ENCODE results near the gene ULK4.

ULK4 gene

GRCh38 chr3:41345788-41346187 lies 616.1 kb downstream of the ULK4 start:
- no peak for DNase-seq

- DNase-seq: no peak
Measured at GRCh38 chr3:41339758-41340157, 622.1 kb downstream of the ULK4 start.

GRCh38 chr3:41338276-41338675 lies 623.6 kb downstream of the ULK4 start:
- peak; percentile 74 for DNase-seq

GRCh38 chr3:41334426-41334825 lies 627.5 kb downstream of the ULK4 start:
- DNase-seq: no peak

- DNase-seq: no peak
Measured at GRCh38 chr3:41331041-41331440, 630.9 kb downstream of the ULK4 start.

- DNase-seq: peak; percentile 22
Measured at GRCh38 chr3:41330465-41330864, 631.4 kb downstream of the ULK4 start.

GRCh38 chr3:41329881-41330280 lies 632.0 kb downstream of the ULK4 start:
- no peak for DNase-seq

GRCh38 chr3:41328926-41329325 lies 633.0 kb downstream of the ULK4 start:
- DNase-seq: peak; percentile 64

GRCh38 chr3:41327718-41328117 lies 634.2 kb downstream of the ULK4 start:
- no peak for DNase-seq

GRCh38 chr3:41324156-41324475 lies 637.8 kb downstream of the ULK4 start:
- no peak for DNase-seq

GRCh38 chr3:41323467-41324155 lies 638.3 kb downstream of the ULK4 start:
- no peak for DNase-seq

GRCh38 chr3:41321642-41321980 lies 640.3 kb downstream of the ULK4 start:
- no peak for DNase-seq

GRCh38 chr3:41320953-41321641 lies 640.8 kb downstream of the ULK4 start:
- no peak for DNase-seq

- DNase-seq: peak; percentile 21
Measured at GRCh38 chr3:41318520-41318919, 643.4 kb downstream of the ULK4 start.

GRCh38 chr3:41317718-41318117 lies 644.2 kb downstream of the ULK4 start:
- peak; percentile 77 for DNase-seq

GRCh38 chr3:41317298-41317697 lies 644.6 kb downstream of the ULK4 start:
- no peak for DNase-seq

- DNase-seq: no peak
Measured at GRCh38 chr3:41315126-41315525, 646.8 kb downstream of the ULK4 start.

GRCh38 chr3:41308119-41308518 lies 653.8 kb downstream of the ULK4 start:
- no peak for DNase-seq

- DNase-seq: no peak
Measured at GRCh38 chr3:41307065-41307464, 654.8 kb downstream of the ULK4 start.

- peak; percentile 20 for DNase-seq
Measured at GRCh38 chr3:41304593-41304992, 657.3 kb downstream of the ULK4 start.

- no peak for DNase-seq
Measured at GRCh38 chr3:41302295-41302694, 659.6 kb downstream of the ULK4 start.

- peak; percentile 13 for DNase-seq
Measured at GRCh38 chr3:41301548-41301947, 660.4 kb downstream of the ULK4 start.

- no peak for DNase-seq
Measured at GRCh38 chr3:41299036-41299435, 662.9 kb downstream of the ULK4 start.

- DNase-seq: no peak
Measured at GRCh38 chr3:41297750-41298149, 664.2 kb downstream of the ULK4 start.

GRCh38 chr3:41296556-41296955 lies 665.3 kb downstream of the ULK4 start:
- DNase-seq: no peak

Measured in fibroblast of skin of abdomen (primary cell).